Cardiac muscle cell (in vitro differentiated cells and primary cell): ENCODE results near the gene SIVA1. TPM values are rescaled to one million over a fixed set of nuclear protein-coding genes. Genes with fewer than 3 reads are reported as not detected.

Source experiments
- DNase-seq, 2 donors: peaks; one replicate each; pipeline versions ENCODE4 v3.0.0 to v3.0.0-alpha.2; 2010 to 2017; ENCODE audit warnings: low read depth in 1 of 2, low spot score in 1 of 2
- H3K27ac ChIP-seq: fragments of 200-600 bp; sonication (generic); 2 replicates; pipeline ENCODE4 v1.5.1; 2016
- H3K27me3 ChIP-seq: fragments of 200-600 bp; sonication (generic); 2 replicates; pipeline ENCODE4 v1.6.0; 2016; ENCODE audit warnings: control low read depth
- H3K36me3 ChIP-seq: fragments of 200-600 bp; sonication (generic); 2 replicates; pipeline ENCODE4 v1.5.1; 2016; ENCODE audit warnings: control low read depth
- H3K4me1 ChIP-seq: fragments of 200-600 bp; sonication (generic); 2 replicates; pipeline ENCODE4 v1.8.1; 2017; ENCODE audit warnings: low read depth, mild to moderate bottlenecking, mixed run types
- H3K4me3 ChIP-seq: fragments of 200-600 bp; sonication (generic); 2 replicates; pipeline ENCODE4 v1.5.1; 2016; ENCODE audit warnings: mild to moderate bottlenecking
- H3K9me3 ChIP-seq: fragments of 200-600 bp; sonication (generic); 2 replicates; pipeline ENCODE4 v1.5.1; 2017; ENCODE audit warnings: low read depth, mild to moderate bottlenecking, control low read depth
- polyA plus RNA-seq: library from polyadenylated mRNA; unstranded; fragments of >200 nt; fragmentation: Nextera tagmentation; extraction: Ambion mirVana; gene quantifications from 2 replicates; pipeline ENCODE4 v1.2.1, GENCODE V29; 2016
- total RNA-seq: library from RNA; depleted of rRNA; stranded (reverse); fragments of >200 nt; gene quantifications from 2 replicates; pipeline ENCODE4 v1.2.3, GENCODE V29; 2016
- TF ChIP-seq, protein P1 (sequence below): IDR thresholded peaks from 2 replicates; pipeline ENCODE4 v1.5.1; 2012; ENCODE audit warnings: low read depth, mild to moderate bottlenecking, low read length

The SIVA1 gene
- total and polyA plus RNA-seq, 2 experiments from 2014 or later = 145 to 278 TPM

DNA sequence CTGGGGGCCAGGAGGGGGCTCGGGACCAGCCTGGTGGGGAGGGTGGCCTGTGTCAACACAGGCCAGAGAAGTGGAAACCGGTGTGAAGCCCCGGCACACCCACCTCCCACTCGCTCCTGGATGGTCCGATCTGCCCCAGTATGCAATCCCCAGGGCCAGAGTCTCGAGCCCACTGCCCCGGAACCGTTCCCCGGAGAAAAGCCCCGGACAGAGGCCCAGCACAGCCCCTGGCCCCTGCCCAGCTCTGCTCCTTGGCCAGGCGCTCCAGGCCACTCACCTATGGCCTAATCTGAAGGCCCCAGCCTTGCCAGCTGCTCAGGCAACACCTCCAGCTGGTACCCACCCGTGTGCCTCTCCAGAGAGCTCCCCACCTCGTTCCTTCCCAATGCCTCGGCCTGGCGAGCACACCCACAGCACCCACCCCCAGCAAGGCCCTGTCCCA, 24.9 kb downstream of the SIVA1 start:
- Histone ChIP-seq H3K4me3 (no peak overlapping the region), H3K9me3 (no peaks in the 10 kb centered on the region), H3K27ac (peak overlapping the region; percentile 66), H3K27me3 (no peaks in the 10 kb centered on the region), H3K36me3 (peaks cover 11% of the 10 kb centered on the region), H3K4me1 (peaks cover 5% of the 10 kb centered on the region)
- DNase-seq = no peak
- TF ChIP-seq, protein P1, sequence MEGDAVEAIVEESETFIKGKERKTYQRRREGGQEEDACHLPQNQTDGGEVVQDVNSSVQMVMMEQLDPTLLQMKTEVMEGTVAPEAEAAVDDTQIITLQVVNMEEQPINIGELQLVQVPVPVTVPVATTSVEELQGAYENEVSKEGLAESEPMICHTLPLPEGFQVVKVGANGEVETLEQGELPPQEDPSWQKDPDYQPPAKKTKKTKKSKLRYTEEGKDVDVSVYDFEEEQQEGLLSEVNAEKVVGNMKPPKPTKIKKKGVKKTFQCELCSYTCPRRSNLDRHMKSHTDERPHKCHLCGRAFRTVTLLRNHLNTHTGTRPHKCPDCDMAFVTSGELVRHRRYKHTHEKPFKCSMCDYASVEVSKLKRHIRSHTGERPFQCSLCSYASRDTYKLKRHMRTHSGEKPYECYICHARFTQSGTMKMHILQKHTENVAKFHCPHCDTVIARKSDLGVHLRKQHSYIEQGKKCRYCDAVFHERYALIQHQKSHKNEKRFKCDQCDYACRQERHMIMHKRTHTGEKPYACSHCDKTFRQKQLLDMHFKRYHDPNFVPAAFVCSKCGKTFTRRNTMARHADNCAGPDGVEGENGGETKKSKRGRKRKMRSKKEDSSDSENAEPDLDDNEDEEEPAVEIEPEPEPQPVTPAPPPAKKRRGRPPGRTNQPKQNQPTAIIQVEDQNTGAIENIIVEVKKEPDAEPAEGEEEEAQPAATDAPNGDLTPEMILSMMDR = no peak

DNA sequence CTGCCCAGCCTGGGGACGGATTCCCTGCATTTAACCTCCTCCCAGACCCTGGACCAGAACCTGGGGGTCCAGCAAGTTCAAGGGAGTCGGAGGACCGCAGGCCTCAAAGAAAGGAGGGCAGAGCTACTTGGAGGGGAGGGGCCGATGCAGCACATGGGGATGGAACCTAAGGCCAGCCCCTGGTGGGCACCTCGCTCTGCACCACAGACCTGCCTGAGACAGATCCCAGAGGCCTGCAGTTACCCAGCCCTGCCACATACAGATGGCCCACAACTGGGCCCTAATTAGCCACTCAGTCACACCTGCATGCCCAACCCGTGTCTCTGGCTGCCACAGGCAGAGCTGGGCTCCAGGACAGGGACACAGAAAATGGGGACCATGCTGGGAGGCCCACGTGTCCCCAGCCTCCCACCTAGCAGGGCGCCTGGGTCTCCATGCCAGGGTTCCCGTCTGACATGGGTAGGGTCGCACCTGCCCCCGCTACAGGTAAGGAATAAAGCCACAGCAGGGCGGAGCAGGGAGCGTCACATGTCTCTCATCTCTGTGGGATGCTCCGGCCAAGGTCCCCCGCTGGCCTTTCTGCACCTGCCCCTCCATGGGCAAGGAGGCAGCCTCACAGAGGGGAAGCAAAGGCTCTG, 25.9 kb downstream of the SIVA1 start:
- no peaks in the 10 kb centered on the region for H3K27me3 ChIP-seq
- H3K9me3 ChIP-seq = no peaks in the 10 kb centered on the region
- H3K4me1 ChIP-seq = peaks cover 5% of the 10 kb centered on the region
- peak overlapping the region; percentile 66 for H3K27ac ChIP-seq
- no peak overlapping the region for H3K4me3 ChIP-seq
- peaks cover 6% of the 10 kb centered on the region for H3K36me3 ChIP-seq
- TF ChIP-seq, protein P1 = no peak
- no peak for DNase-seq

- no peak for DNase-seq
- TF ChIP-seq, protein P1 = no peak
- no peaks in the 10 kb centered on the region for H3K9me3 ChIP-seq
- no peak overlapping the region for H3K27ac ChIP-seq
- H3K27me3 ChIP-seq = no peaks in the 10 kb centered on the region
- no peak overlapping the region for H3K4me3 ChIP-seq
- H3K4me1 ChIP-seq = peaks cover 5% of the 10 kb centered on the region
- H3K36me3 ChIP-seq = peaks cover 6% of the 10 kb centered on the region
Observed at GRCh38 chr14:104779776-104780512, 27.0 kb downstream of the SIVA1 start.

DNA sequence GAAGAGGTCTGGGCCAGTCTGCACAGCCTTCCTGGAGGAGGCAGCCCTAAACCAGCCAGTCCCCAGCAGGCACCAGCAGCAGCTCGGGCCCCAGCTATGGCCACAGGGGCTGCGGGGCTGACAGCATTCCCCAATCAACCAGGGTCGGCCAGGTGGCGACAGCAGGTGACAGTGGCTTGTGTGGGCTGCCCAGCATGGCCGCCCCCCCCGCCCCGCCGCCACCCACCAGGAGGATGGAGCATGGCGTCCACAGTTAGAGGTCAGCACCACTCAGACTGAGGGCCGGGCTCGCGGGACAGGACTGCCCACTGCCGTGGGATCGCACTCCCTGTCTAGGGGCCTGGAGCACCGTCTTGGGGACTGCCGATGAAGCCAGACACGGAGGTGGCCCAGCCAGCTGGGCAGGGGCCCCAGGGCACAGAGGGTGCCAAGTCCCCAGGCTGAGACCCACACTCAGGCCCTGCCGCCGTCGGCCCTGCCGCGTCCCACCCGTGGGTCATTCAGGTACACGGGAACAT, 27.6 kb downstream of the SIVA1 start:
- peaks cover 5% of the 10 kb centered on the region for H3K4me1 ChIP-seq
- no peak overlapping the region for H3K4me3 ChIP-seq
- H3K36me3 ChIP-seq = peaks cover 6% of the 10 kb centered on the region
- no peaks in the 10 kb centered on the region for H3K27me3 ChIP-seq
- no peak overlapping the region for H3K27ac ChIP-seq
- no peaks in the 10 kb centered on the region for H3K9me3 ChIP-seq
- DNase-seq = no peak
- TF ChIP-seq, protein P1 = no peak

- TF ChIP-seq, protein P1 = no peak
- H3K9me3 ChIP-seq = no peaks in the 10 kb centered on the region
- H3K27me3 ChIP-seq = no peaks in the 10 kb centered on the region
- no peak overlapping the region for H3K27ac ChIP-seq
- H3K4me3 ChIP-seq = no peak overlapping the region
- H3K4me1 ChIP-seq = peaks cover 5% of the 10 kb centered on the region
- DNase-seq = no peak
- H3K36me3 ChIP-seq = peaks cover 3% of the 10 kb centered on the region
Observed at GRCh38 chr14:104781271-104782077, 28.5 kb downstream of the SIVA1 start.
